K562 (cell line): ENCODE data around the gene RNF181. TPM values are rescaled to one million over a fixed set of nuclear protein-coding genes. Genes with fewer than 3 reads are reported as not detected.

Experiments
- ATAC-seq: fragments of 200-7000 bp; cut with Tn5 transposase; 3 replicates; pipeline ENCODE4 v1.9.1; 2020; ENCODE audit warnings: moderate library complexity
- BruUV-seq: library from RNA; stranded (reverse); fragments of 400-500 nt; replicated peaks from 2 replicates; lab custom pipeline; 2021; lab: Mats Ljungman, UMichigan
- CTCF ChIA-PET: fragments of 300-600 bp; formaldehyde crosslinking; extraction: SDS; loops from one replicate; lab custom pipeline; 2021; ENCODE audit warnings: low intra/inter-chr PET ratio; lab: Yijun Ruan, JAX
- POLR2A ChIA-PET: fragments of 300-600, 350-650 bp; sonication (Branson Sonifier 250); formaldehyde crosslinking; extraction: SDS; loops from one replicate; lab custom pipeline; 2021; ENCODE audit warnings: antibody characterized with exemption, inconsistent platforms; lab: Yijun Ruan, JAX
- DNase-seq, 4 experiments: peaks; one replicate each; pipeline versions ENCODE4 v3.0.0 to v3.0.0-alpha.2; 2011 to 2018; ENCODE audit warnings: low spot score in 3 of 4, mixed read lengths in 3 of 4; ENCODE audit errors: extremely low read depth in 1 of 4
- FAIRE-seq: peaks from 2 replicates; lab custom pipeline; 2011; peaks lifted over from hg19 to GRCh38; lab: Jason Lieb, UNC
- H2AFZ ChIP-seq: 2 replicates; pipeline ENCODE4 v1.6.0; 2011; ENCODE audit warnings: low read depth, low read length, control low read depth, inconsistent platforms
- H3K27ac ChIP-seq: fragments of 200-600 bp; 3 replicates; pipeline ENCODE4 v1.8.0; 2011; ENCODE audit warnings: low read depth, mild to moderate bottlenecking, control low read depth, inconsistent platforms, low read length, moderate library complexity, mixed read lengths; ENCODE audit errors: extremely low read depth
- H3K27me3 ChIP-seq, 2 experiments: fragments of 300-600 bp in 1 of 2; 2 replicates in 1 of 2; 3 replicates in 1 of 2; pipeline versions ENCODE4 v1.6.0 to v1.8.0; 2011; ENCODE audit warnings: inconsistent platforms in 2 of 2, low read length in 2 of 2, mild to moderate bottlenecking in 1 of 2, mixed read lengths in 1 of 2, moderate library complexity in 1 of 2; ENCODE audit not compliant: control insufficient read depth in 2 of 2, insufficient read depth in 2 of 2
- H3K36me3 ChIP-seq: fragments of 300-600 bp; 3 replicates; pipeline ENCODE4 v1.8.0; 2011; ENCODE audit warnings: mild to moderate bottlenecking, low read length, inconsistent platforms; ENCODE audit not compliant: control insufficient read depth, insufficient read depth
- H3K4me1 ChIP-seq, 2 experiments: fragments of 200-600 bp in 1 of 2; replicated peaks in 1 of 2; 2 replicates in 1 of 2; 3 replicates in 1 of 2; pipeline versions ENCODE4 v1.5.1 to v1.8.0; 2011; ENCODE audit warnings: inconsistent platforms in 2 of 2, low read length in 2 of 2, mild to moderate bottlenecking in 1 of 2, mixed read lengths in 1 of 2, moderate library complexity in 1 of 2; ENCODE audit not compliant: control insufficient read depth in 2 of 2, insufficient read depth in 2 of 2
- H3K4me2 ChIP-seq: 2 replicates; pipeline ENCODE4 v1.6.1; 2011; ENCODE audit warnings: low read length, control low read depth, inconsistent platforms, mixed read lengths; ENCODE audit not compliant: insufficient read depth
- H3K4me3 ChIP-seq: fragments of 200-600 bp; sonication (generic), shearing (Covaris generic); 2 replicates; pipeline ENCODE4 v1.5.1; 2016; ENCODE audit warnings: control low read depth, inconsistent platforms
- H3K79me2 ChIP-seq: fragments of 200-600 bp; 3 replicates; pipeline ENCODE4 v1.8.0; 2011; ENCODE audit warnings: low read length, inconsistent platforms; ENCODE audit not compliant: control insufficient read depth, insufficient read depth
- H3K9ac ChIP-seq, 2 experiments: 2 replicates each; pipeline versions ENCODE4 v1.6.0 to v1.6.1; 2011; ENCODE audit warnings: low read depth in 2 of 2, low read length in 2 of 2, control low read depth in 1 of 2, inconsistent platforms in 1 of 2, mild to moderate bottlenecking in 1 of 2, mixed read lengths in 1 of 2; ENCODE audit not compliant: insufficient read depth in 1 of 2
- H3K9me1 ChIP-seq: one replicate; pipeline ENCODE4 v1.6.0; 2011; ENCODE audit warnings: inconsistent platforms, mild to moderate bottlenecking, low read length, moderate library complexity; ENCODE audit not compliant: control insufficient read depth, insufficient read depth
- H3K9me3 ChIP-seq: replicated peaks from 2 replicates; pipeline ENCODE4 v1.5.1; 2011; ENCODE audit warnings: low read depth, low read length, inconsistent platforms; ENCODE audit not compliant: control insufficient read depth, insufficient read depth
- H4K20me1 ChIP-seq: replicated peaks from 2 replicates; pipeline ENCODE4 v1.6.1; 2011; ENCODE audit warnings: low read length, inconsistent platforms, mixed read lengths; ENCODE audit not compliant: control insufficient read depth, insufficient read depth
- CREB1 ChIP-seq, 2 experiments: sonication (generic) in 1 of 2; formaldehyde crosslinking in 1 of 2; IDR thresholded peaks; 2 replicates each; pipeline versions ENCODE4 v1.6.1 to v1.8.0; 2012 to 2022; ENCODE audit warnings: inconsistent platforms in 1 of 2, mild to moderate bottlenecking in 1 of 2, missing genetic modification reagents in 1 of 2, moderate library complexity in 1 of 2
- STAG1 ChIP-seq: sonication (generic); formaldehyde crosslinking; IDR thresholded peaks from 2 replicates; pipeline ENCODE4 v1.5.0; 2020; ENCODE audit warnings: missing genetic modification reagents, borderline replicate concordance
- TEAD4 ChIP-seq, 2 experiments: sonication (generic) in 1 of 2; formaldehyde crosslinking in 1 of 2; IDR thresholded peaks; 2 replicates each; pipeline versions ENCODE4 v1.6.1 to v1.8.0; 2012 to 2022; ENCODE audit warnings: borderline replicate concordance in 1 of 2, inconsistent platforms in 1 of 2, low read length in 1 of 2, mild to moderate bottlenecking in 1 of 2, missing genetic modification reagents in 1 of 2
- ZNF23 ChIP-seq: fragments of 250-450 bp; sonication (Bioruptor Pico); IDR thresholded peaks from 2 replicates; pipeline ENCODE4 v1.4.0; 2020; ENCODE audit warnings: mild to moderate bottlenecking
- WGBS: fragments of 100-300 bp; shearing (Covaris generic); methylation state at CpG from one replicate; pipeline ENCODE4 v1.1.6; 2016; ENCODE audit warnings: low coverage, mixed read lengths; ENCODE audit not compliant: insufficient coverage; ENCODE audit errors: missing lambda C conversion rate; 5-methylcytosine and 5-hydroxymethylcytosine counted together
- in situ Hi-C: fragments of 300-500 bp; cut with MboI; formaldehyde crosslinking; loops from 4 replicates; pipeline ENCODE4 v1.15.0; 2018; ENCODE audit warnings: inconsistent platforms, mixed read lengths
- intact Hi-C: fragments of 100-400 bp; cut with micrococcal nuclease; formaldehyde crosslinking; loops from 2 replicates; pipeline ENCODE4 v1.14.2; 2022
- polyA plus RNA-seq, 8 experiments: library from polyadenylated mRNA; depleted of rRNA in 4 of 8; stranded (reverse) in 5 of 8; unstranded in 3 of 8; fragments of >200 nt; fragmentation: Nextera tagmentation in 2 of 8; fragmentation: Illumina TruSeq in 1 of 8; extraction: Ambion mirVana in 2 of 8; extraction: Trizol in 1 of 8; gene quantifications; 2 replicates each; pipeline versions ENCODE4 v1.2.1 to v1.2.3, GENCODE V29; 2011 to 2014; ENCODE audit warnings: inconsistent platforms in 1 of 8, missing spikeins in 1 of 8
- total RNA-seq, 7 experiments: library from RNA; depleted of rRNA in 6 of 7; stranded (reverse); fragments of >200 nt in 6 of 7; fragmentation: Illumina TruSeq in 2 of 7; extraction: Trizol in 2 of 7; gene quantifications; 2 replicates each; pipeline versions ENCODE4 v1.2.1 to v1.2.3, GENCODE V29; 2011 to 2021; ENCODE audit warnings: low replicate concordance in 1 of 7

The RNF181 gene
- total and polyA plus RNA-seq, 9 of the 15 experiments (the other 6 are each of a cell fraction or from before 2014, with no cell fraction given): 139 to 492 (median 253) TPM

DNA sequence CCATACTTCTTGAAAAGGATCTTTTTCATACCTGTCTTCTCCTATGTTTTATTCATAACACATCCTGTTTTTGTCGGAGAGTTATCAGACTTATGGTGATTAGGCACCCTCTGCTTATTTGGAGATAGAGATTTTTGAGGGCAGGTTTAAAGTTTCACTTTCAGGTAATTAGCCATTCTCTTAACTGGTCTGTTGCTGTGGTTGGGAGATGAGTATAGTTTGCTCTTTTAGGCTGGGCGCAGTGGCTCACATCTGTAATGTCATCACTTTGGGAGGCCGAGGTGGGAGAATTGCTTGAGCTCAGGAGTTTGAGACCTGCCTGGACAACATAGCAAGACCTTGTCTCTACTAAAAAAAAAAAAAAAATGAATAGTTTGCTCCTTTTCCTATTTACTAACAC, 47.2 kb downstream of the RNF181 start:
- H3K27me3 ChIP-seq: no peaks in the 10 kb centered on the region
- CTCF ChIA-PET: no interaction called here
- H3K9ac ChIP-seq: no peak overlapping the region
- BruUV-seq: no TSS peak
- no peaks in the 10 kb centered on the region for H3K4me1 ChIP-seq
- no peak overlapping the region for H2AFZ ChIP-seq
- H4K20me1 ChIP-seq: no peaks in the 10 kb centered on the region
- FAIRE-seq: no peak
- peaks cover 99% of the 10 kb centered on the region for H3K36me3 ChIP-seq
- no peak overlapping the region for H3K4me3 ChIP-seq
- ATAC-seq: no peak
- H3K79me2 ChIP-seq: peaks cover 6% of the 10 kb centered on the region; the same call in 1 of the 3 replicates
- in situ Hi-C loops: no loop called here
- H3K4me2 ChIP-seq: no peak overlapping the region
- TF ChIP-seq STAG1 (CRISPR knock-in tag): no peak
- TF ChIP-seq CREB1 (IDR thresholded peaks at IDR 0.05): no peak
- TF ChIP-seq CREB1 (CRISPR knock-in tag; IDR thresholded peaks at IDR 0.05): no peak
- TF ChIP-seq, all 486 proteins: peak for 0
- no peak for DNase-seq
- Histone ChIP-seq H3K9me1 (peaks cover 3% of the 10 kb centered on the region), H3K27ac (no peak overlapping the region), H3K9me3 (no peaks in the 10 kb centered on the region)
- intact Hi-C loops: no loop called here
- 87% methylated on average over 3 of the region's 3 CpGs for WGBS
- POLR2A ChIA-PET: interaction anchor here (0.9 to 1.7 kb wide), 3 partner anchors 8 to 27 kb away, joined by 3 to 8 read pairs (median 5); partner anchors contain the start of gene USP39

DNA sequence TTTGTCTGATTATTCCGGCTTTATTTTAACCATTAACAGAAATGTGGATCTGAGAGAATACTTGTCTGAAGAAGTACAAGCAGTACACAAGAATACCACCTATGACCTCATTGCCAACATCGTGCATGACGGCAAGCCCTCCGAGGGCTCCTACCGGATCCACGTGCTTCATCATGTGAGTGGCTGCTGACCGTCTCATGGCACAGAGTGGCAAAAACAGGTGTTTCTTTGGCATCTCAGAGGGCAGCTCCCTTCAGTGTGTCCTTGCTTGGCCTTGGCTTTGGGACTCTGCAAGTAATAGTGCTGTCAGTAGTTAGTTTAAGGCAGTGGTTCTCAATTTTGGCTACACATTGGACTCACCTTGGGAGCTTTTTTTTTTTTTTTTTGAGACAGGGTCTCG, 49.4 kb downstream of the RNF181 start:
- POLR2A ChIA-PET: interaction anchor here (0.7 to 1.6 kb wide), 3 partner anchors 8 to 39 kb away, joined by 3 to 6 read pairs (median 3); no protein-coding TSS in a partner anchor
- Histone ChIP-seq H3K79me2 (no peaks in the 10 kb centered on the region; the same call in 2 of the 3 replicates), H3K4me2 (no peak overlapping the region), H3K9ac (no peak overlapping the region), H4K20me1 (0 out of 2 replicates have a peak, but pooled peaks cover 3% of the 10 kb centered on the region), H3K27ac (no peak overlapping the region), H3K4me3 (no peak overlapping the region), H2AFZ (no peak overlapping the region), H3K4me1 (no peaks in the 10 kb centered on the region), H3K27me3 (no peaks in the 10 kb centered on the region)
- BruUV-seq: no TSS peak
- intact Hi-C loops: no loop called here
- no peak for FAIRE-seq
- TF ChIP-seq TEAD4 (IDR thresholded peaks at IDR 0.05; ENCODE audit: low read length): no peak
- no peak for TF ChIP-seq TEAD4 (CRISPR knock-in tag; IDR thresholded peaks at IDR 0.05; ENCODE audit: borderline replicate concordance)
- no peak for TF ChIP-seq ZNF23 (CRISPR knock-in tag)
- TF ChIP-seq, all 486 proteins: peak for 0
- Histone ChIP-seq H3K9me1 (peaks cover 3% of the 10 kb centered on the region), H3K36me3 (peaks cover 99% of the 10 kb centered on the region), H3K9me3 (no peaks in the 10 kb centered on the region)
- CTCF ChIA-PET: no interaction called here
- DNase-seq: no peak
- 100% methylated on average over 7 of the region's 8 CpGs for WGBS
- in situ Hi-C loops: no loop called here
- ATAC-seq: no peak
